Measurements from ENCODE around the gene TMED1.

Gene TMED1

DNA sequence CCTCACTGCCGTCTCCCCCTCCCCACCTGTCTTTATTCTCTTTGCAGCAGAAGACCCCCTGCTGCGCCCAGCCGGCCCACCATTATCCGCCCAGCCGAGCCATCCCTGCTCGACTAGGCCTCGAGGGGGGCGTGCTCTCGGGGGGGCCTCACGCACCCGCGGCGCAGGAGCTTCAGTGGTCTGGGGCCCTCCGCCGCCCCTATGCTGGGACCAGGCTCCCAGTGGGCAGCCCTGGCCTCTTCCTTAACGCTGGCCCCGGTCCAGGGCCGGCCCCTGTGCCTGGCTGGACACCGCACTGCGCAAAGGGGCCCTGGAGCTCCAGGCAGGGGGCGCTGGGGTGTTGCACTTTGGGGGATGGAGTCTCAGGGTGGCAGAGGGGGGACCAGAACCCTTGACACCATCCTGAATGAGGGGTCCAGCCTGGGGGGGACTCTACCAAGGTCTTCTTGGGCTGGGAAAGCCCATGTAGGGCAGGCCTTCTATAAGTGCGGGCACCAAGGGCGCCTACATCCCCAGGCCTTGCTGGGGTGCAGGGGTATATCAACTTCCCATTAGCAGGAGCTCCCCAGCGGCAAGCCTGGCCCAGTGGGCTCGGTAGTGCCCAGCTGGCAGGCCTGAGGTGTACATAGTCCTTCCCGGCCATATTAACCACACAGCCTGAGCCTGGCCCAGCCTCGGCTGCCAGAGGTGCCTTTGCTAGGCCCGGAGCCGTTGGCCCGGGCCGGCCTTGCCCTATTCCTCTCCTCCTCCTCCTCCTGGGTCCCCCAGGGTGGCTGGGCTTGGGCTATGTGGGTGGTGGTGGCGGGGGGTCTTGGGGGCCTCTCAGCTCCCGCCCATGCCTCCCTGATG is 4.9 kb downstream of the TMED1 start:
- no peak for DNase-seq

DNA sequence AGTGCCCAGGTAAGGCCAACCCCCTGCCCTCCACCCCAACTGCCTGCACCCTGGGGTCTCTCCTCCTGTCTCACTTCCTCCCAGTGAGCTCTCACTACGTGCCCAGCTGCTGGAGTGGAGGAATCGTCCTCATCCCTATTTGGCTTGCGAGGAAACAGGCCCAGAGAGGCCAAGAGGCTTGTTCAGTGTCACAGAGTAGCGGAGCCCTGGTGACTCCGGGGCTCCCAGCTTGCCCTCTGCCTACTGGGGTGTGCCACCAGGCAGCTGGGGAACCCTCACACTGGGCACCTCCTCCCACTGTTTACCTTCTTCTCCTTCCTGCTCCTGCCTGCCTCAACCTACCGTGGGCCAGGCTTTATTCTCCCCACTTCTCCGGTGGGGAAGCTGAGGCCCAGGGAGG is 5.6 kb downstream of the TMED1 start:
- DNase-seq: no peak

DNA sequence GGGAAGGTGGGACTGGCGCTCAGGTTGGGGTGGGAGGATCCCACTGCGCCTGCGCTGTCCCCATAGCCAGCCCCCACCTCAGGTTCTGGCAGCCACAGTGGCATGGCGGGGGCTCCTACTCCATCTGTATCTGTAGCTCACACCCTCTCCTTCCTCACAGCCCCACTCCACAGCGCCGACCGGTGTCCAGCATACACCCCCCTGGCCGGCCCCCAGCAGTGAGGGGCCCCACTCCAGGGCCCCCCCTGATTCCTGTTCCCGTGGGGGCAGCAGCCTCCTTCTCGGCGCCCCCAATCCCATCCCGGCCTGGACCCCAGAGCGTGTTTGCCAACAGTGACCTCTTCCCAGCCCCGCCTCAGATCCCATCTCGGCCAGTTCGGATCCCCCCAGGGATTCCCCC is 6.0 kb downstream of the TMED1 start:
- DNase-seq: no peak

DNA sequence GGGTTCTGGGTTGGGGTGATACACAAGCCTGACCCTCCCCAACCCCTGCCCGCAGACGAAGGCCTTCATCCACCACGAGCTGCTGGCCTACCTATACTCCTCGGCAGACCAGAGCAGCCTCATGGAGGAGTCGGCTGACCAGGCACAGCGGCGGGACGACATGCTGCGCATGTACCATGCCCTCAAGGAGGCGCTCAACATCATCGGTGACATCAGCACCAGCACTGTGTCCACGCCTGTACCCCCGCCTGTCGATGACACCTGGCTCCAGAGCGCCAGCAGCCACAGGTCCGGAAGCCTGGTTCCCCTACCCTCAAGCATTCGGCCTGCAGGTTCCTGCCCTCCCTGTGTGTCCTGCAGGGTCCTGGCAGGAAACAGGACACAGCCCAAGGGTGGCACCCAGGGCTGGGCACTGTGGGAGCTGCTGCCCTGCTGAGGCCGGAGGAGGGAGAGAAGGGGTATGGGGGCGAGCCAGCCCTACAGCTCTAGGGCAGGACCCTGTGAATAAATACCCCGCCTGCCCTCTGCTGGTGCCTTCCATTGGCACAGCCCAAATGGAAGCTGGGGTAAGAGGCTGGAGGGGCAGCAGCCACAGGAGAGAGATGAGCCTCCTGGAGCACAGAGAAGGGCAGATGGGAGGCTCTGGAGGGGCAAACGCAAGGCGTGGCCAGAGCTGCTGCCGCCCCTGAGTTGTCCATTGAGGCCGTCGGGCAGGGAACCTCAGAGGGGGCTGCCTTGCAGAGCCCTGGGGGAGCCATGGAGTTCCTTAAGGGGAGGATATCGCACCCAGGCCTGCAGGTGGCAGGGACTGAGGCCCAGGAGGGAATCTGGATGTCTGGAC is 6.8 kb downstream of the TMED1 start:
- DNase-seq: no peak

DNA sequence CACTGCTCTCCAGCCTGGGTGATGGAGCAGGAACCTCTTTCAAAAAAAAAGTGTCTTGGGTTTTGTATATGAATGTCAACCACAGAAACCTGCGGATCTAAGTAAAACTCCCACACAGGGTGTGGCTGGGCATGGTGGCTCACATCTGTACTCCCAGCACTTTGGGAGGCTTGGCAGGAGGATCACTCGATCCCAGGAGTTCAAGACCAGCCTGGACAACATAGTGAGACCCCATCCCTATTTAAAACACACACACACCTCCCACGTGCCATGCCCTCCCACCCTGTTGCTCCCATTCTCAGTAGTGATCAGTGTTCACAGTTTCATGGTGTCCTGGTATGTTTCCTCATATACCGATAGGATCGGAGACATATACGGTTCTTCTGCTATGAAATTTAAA is 9.2 kb downstream of the TMED1 start:
- DNase-seq: no peak

DNA sequence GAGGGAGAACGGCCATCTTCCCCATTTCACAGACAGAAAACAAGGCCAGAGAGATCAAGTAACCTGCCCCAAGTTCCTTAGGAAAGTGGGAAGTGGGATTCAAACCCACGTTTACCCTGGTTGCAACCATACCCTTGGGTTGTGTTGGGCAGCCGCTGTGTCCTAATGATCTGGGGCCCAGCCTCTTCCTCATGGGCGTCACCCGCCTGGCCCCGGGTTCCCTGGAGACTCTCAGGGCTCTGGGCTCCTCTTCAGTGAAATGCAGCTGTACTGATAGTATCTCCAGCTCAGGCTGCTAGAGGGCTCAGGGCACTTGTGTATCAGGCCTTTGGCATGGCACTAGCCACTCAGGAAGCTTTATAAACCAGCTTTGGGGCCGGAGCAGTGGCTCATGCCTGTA is 9.8 kb downstream of the TMED1 start:
- no peak for DNase-seq

DNA sequence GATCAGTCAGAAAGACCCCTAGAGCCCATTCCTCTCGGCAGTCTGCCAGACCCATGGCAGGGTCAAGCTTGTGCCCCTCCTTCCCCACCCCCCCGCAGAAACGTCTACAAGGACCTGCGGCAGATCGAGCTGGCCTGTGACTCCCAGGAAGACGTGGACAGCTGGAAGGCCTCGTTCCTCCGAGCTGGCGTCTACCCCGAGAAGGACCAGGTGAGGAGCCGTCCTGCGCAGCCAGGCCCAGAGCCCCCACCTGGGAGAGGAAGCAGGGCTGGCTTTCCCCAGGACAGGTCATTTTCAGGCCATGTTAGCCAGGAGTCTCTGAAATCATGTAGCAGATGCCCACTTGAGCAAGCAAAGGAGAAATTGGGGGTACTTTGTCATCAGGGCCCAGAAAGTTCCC is 12.3 kb downstream of the TMED1 start:
- no peak for DNase-seq

DNA sequence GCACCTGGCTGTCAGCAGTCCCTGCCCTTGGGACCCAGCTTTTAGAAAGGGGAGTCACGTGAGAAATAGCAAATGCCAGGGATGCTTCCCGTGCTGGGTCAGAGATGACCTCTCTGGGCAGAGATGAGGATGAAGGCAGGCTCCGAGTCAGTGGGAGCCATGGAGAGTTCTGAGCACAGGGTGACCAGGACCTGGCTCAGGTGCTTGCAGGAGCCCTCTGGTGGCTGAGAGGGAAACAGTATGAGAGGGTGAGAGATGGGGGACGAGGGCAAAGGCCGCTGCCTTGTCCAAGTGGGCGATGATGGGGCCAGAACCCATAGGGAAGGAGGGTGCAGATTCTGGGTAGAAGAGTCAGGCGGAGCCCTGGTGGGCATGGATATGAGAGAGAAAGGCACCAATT is 15.8 kb downstream of the TMED1 start:
- no peak for DNase-seq

DNA sequence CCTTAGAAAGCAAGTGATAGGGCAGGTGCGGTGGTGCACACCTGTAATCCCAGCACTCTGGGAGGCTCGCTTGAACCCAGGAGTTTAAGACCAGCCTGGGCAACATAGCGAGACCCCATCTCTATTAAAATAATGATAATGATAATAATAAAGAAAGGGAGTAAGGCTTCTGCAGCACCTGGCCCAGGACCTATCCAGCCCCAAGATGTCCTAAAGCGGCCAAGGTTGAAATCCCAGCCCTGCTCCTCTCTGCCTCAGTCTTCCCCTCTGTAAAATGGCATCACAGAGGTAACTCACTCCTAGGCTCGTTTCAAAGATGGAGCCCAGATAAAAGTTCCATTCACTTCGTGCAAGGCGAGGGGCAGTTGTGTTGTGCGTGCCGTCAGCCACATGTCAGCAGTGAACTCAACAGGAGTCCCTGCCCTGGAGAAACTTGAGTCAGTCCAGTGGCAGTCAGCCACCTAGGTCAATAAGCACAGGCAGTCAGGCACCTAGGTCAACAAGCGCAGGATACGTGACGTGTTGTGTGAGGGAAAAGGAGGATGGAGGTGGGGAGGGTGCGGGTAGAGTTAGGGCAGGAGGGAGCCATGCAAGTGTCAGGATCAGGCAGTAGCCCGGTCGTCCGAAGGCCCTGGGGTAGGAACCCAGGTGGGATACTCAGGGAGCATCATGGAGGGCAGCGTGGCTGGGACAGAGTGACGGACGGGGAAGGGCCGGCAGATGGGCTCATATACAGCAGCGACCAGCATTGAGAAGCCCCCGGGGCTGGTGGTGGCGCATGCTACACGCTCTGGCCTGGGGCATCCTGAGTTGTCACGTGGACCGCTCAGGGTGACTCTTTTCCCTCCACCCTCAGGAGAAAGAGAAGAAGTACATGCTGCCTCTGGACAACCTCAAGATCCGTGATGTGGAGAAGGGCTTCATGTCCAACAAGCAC is 16.6 kb downstream of the TMED1 start:
- no peak for DNase-seq

DNA sequence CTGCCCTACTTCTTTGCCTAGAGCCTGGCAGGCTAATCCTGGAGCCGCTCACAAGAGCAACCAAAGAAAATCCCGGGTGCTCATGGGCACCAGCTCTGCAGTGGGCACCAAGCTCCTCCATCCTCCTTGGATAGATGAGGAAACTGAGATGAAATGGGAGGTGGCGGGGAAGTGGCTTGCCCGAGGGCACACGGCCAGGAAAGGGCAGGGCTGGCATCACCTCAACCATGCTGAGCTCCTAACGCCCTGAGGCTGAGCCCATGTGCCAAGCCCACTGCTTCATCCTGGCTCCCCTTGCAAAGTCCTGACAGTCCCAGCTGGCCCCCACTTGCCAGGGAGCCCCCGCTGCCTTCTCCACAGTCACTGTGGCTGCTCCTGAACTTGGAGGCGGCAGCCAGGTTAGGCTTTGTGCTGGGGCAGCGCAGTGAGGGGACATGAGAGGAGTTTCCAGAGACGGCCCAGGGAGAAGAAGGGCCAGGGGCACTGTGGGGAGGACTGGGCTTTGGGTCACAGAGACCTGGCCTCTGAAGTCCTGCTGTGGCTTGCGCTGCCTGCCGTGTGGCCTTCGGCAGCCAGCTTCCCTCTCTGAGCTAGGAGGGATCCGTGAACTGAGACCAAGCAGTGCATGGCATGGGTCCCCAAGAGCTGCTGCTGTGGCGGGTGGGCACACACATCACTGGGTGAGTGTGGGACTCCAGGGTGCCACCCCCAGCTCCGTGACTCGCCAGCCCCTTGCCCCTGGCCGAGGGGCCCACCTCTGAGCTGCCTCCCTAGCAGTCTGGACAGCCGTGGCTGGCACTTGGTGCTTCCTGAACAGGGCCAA is 17.5 kb downstream of the TMED1 start:
- DNase-seq: no peak

DNA sequence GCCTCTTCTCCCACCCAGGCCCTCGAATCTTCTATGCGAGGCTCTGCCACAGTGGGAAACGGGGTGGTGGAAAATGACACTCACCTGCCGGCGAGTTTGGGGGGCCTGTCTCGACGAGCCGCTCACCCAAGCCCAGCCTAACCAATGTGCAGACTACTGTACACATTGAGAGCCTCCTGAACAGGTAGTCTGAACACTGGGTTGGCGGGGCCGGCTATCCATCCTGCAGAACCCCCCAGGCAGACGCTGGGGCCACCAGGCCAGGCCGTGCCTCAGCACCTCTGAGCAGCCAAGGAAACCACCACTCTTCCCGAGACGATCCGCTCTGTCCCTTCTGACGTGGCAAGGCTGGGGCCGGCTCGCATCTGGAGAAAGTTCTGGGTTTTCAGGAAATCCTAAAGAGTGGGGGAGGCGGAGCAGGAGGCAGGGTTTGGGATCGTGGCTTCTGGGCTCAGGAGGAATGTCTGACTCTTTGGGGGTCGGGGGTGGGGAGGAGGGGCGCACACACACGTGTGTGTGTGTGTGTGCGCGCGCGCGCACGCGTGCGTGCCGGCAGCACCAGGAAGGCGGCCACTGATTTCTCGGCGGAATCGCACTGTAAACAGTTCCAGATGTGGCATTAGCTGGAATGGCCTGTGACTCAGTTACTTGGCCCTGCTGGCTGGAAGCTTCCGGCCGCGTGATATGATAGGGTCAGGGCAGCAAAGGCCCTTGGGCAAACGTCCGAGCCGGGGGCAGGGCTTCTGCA is 18.5 kb downstream of the TMED1 start:
- DNase-seq: no peak

DNA sequence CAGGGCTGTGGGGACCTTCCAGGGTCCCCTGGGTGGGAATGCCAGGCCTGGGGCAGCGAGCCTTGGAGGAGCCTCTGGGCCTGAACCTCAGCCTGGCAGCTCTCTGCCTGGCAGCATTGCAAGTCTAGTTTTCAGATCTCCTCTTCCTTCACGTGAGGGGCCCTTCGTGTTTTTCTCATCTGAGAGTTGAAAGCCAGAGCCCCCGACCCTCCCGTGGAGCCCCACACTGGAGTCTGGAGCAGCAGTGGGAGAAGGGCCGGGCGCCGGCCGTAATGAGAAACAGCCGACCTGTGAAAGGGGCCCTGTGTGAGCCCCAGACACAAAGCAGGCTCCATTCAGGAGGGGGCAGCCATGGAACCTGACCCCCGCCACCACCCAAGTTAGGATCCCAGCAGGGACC is 19.3 kb downstream of the TMED1 start:
- no peak for DNase-seq

DNA sequence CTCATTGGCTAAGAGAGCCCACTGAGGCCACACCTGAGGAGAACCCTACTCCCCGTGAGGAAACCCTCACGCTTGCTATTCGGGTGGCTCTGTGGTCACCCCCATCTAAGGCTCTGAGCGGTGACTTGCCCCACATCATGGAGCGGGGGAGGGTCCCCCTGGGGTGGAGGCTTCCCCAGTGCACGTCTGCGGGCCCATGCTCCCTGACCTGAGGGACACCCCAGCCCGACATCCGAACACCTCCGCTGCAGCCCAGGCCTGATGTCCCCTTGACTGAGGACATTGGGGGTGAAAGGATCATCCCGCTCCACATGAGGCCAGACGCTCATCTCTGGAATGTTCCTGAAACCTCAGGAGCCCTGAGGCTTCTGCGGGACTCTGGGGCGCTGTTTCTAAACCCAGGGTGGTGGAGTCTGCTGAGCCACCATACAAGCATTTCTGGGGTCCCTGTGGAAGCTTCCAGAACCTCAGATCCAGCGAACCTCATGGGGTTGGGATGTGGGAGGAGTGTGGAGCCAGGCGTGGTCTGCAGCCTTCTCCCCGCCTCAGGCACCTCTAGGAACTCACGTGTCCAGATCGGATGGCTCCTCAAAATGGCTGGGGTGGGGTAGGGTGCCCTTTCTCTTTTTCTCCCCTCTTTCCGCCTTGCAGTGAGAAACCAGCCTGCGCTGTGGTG is 19.9 kb downstream of the TMED1 start:
- DNase-seq: no peak

DNA sequence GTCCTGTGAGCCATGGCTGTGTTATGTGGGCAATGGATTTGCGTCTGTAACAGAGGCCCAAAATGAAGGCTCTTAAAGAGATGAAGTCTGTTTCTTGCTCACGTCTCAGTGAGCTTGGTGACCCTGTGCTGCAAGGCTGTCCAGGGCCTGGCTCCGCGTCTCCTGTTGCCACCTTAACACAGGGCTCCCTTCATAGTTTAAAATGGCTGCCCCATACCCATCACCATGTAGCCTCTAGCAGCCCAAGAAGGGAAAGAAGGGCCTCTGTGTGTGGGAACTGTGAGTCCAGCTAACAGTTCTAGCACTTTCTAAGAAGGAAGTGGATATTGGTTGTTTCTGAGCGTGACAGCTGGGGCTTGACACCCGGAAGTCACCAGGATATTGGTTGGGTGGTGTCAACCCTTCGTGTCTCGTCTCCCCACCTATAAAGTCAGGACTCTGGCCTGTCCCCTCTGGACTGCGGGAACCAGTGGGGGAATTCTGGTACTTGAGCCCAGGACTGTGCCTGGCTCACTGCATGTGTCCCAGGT is 20.9 kb downstream of the TMED1 start:
- DNase-seq: no peak

DNA sequence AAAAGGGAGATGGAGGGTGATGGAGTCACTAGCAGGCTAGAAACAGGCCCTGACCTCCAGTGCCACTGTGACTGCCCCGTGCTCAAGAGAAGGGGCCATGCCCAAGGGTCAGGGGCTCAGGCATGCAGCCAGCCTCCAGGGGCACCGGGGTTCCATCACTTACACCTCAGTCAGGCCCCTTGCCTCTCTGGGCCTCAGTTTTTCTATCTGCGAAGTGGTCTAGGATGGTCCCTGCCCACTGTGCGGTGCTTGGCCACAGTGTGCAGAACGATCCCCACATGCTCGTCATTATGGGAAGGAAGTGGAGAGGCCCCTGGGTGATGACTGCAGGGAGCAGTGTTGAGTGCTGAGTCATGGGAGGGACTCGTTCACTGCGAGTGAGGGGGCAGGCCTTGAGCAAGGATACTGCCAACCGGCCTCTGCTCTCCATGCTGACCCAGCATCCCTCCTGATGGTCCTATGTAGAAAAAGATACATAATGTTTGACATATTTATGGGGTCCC is 23.1 kb downstream of the TMED1 start:
- DNase-seq: no peak

DNA sequence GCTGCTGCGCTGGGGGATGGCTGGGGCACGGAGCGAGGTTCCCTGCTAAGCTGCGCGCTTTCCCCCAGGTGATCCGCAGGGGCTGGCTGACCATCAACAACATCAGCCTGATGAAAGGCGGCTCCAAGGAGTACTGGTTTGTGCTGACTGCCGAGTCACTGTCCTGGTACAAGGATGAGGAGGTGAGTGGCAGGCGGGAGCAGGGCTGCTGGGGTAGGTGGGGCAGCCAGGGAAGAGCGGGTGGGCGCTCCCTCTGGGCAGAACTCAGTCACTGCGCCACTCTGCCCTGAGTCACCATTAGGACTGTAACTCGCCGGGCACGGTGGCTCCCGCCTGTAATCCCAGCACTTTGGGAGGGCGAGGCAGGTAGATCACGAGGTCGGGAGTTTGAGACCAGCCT is 23.8 kb downstream of the TMED1 start:
- DNase-seq: no peak

DNA sequence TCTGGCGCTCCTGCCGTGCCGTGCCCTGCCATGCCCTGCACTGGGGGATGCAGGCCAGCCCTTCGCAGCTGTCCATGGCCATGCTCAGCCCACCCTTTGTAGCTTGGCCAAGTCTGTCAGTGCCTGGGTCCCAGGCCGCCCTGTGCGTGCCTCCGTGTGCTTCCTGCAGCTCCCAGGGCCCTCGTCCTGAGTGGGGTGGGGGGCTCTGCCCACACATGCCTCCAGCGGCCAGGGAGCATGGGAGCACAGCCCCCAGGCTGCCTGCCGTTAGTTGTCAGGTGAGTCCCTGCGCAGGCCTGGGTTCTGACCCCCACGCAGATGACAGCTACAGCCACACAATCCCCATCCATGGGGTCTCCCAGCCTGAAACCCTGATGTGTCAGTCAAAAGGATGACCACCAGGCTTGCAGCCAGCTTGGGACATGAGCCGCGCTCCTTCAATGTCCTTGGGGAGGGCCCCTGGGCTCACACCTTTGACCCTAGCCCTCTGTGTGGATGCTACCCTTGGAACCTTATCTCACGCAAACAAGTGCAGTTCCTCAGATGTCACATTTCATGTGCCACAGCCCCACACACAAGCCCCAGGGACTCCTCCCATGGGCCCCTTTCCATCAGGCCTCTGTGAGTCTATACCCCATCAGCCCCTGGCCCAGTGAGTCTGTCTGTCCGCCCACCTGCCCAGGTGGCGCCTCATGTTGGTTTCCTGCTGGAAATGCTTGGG is 24.5 kb downstream of the TMED1 start:
- DNase-seq: no peak

DNA sequence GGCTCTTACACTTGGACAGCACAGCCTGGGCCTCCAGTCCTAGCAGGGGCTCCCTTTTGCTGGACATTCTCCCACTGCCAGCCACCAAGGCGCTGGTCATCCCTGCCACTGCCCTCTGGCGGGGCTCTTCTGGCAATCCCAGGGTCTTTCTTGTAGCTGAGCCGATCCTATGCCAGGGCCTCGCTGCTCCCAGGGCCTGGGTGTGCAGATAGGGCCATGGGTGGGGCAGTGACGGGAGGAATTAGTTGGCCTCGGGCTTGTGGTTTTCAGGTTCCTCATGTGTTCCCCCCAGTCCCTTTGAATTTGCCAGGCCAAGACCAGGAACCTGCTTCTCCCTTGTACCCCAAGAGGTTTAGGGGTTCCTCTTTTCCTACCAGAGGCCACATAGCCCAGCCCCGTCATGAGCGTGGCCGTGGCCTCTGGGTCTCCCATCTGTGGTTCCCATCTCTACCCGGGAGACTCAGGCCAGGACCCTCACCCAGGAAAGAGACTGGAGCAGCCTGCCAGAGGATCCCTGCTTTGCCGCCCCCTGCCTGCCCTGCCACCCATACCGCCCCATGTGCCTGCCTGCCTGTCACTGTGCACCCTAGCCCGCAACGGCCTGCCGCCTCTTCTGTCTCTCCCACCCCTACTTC is 26.2 kb downstream of the TMED1 start:
- no peak for DNase-seq
